Suprapubic skin (tissue), 4 donors: ENCODE results near the gene TRIO.

Experiments
- CTCF ChIP-seq, 2 donors: fragments of 200-600 bp in 1 of 2; fragments of 450-650 bp in 1 of 2; sonication (generic) in 1 of 2; IDR thresholded peaks; one replicate each; pipeline ENCODE4 v1.5.1; 2016 to 2019; ENCODE audit warnings: antibody characterized with exemption in 2 of 2, mild to moderate bottlenecking in 1 of 2, moderate library complexity in 1 of 2
- POLR2A ChIP-seq, 2 donors: fragments of 450-650 bp; IDR thresholded peaks; one replicate each; pipeline ENCODE4 v1.6.1; 2017; ENCODE audit warnings: antibody characterized with exemption in 2 of 2, mild to moderate bottlenecking in 2 of 2, moderate library complexity in 2 of 2
- POLR2AphosphoS5 ChIP-seq, 3 donors: sonication (generic); formaldehyde crosslinking; IDR thresholded peaks; one replicate each; pipeline ENCODE4 v1.6.1; 2017; ENCODE audit warnings: antibody characterized with exemption in 3 of 3

GRCh38 chr5:14134083-14134482 is 9.1 kb upstream of the TRIO start:
- TF ChIP-seq CTCF (IDR thresholded peaks at IDR 0.05) (no peak), POLR2A (IDR thresholded peaks at IDR 0.05) (no peak), POLR2AphosphoS5 (IDR thresholded peaks at IDR 0.05) (no peak)
